ENCODE measurements around the gene PHRF1. TPM values are rescaled to one million over a fixed set of nuclear protein-coding genes. Genes with fewer than 3 reads are reported as not detected.

Gene PHRF1
- total and polyA plus RNA-seq, 2 of the 4 experiments (the other 2 are of a cell fraction), result 10.9 to 17.5 TPM

GRCh38 chr11:535210-535518 is 41.1 kb upstream of the PHRF1 start:
- H2BK20ac ChIP-seq (ENCODE audit: low read depth, low read length), result no peak overlapping the region
- ATAC-seq (ENCODE audit: low read depth) (peak; percentile 16; the same call in 1 of the 2 replicates), DNase-seq (no peak)
- ChIA-PET CTCF (no interaction called here), POLR2A (ENCODE audit: unreplicated experiment) (no interaction called here)
- H2AFZ ChIP-seq (replicated peaks; ENCODE audit: low read length, poor library complexity), result peak overlapping the region; percentile 71
- H2BK120ac ChIP-seq (ENCODE audit: low read depth, low read length), result no peak overlapping the region
- H3K79me1 ChIP-seq (ENCODE audit: low read depth in 1 of 2, low read length in 2 of 2), result peaks cover 3 to 26% of the 10 kb centered on the region in 2 experiments; a peak in 3 of 4 replicates
- H3K4me2 ChIP-seq (ENCODE audit: low read depth, low read length), result no peak overlapping the region
- no peak overlapping the region for H2AK9ac ChIP-seq (replicated peaks; ENCODE audit: low read depth, low read length, poor library complexity)
- H3K23ac ChIP-seq (ENCODE audit: low read depth, low read length), result no peak overlapping the region
- H3K9ac ChIP-seq (ENCODE audit: low read depth, low read length), result no peak overlapping the region; the same call in 1 of the 2 replicates
- intact Hi-C loops (cut with micrococcal nuclease) (no loop called here), in situ Hi-C loops (cut with MboI; ENCODE audit: low sequenced_read_pairs) (no loop called here), dilution Hi-C loops (cut with HindIII; ENCODE audit: low sequenced_read_pairs, unreplicated experiment) (no loop called here)
- no peak overlapping the region for H3K56ac ChIP-seq (ENCODE audit: extremely low read depth, insufficient read depth, low read length)
- H3K36me3 ChIP-seq (ENCODE audit: control insufficient read depth, insufficient read depth, low read length), result peaks cover 21% of the 10 kb centered on the region; the same call in 1 of the 2 replicates
- no TSS peak for BruUV-seq (replicated peaks)
- peak overlapping the region; percentile 95 for H3K4me3 ChIP-seq (ENCODE audit: insufficient read depth, low read depth, low read length)
- no peaks in the 10 kb centered on the region for H3K27me3 ChIP-seq (ENCODE audit: control insufficient read depth, insufficient read depth, low read length)
- no peak overlapping the region for H4K91ac ChIP-seq (ENCODE audit: insufficient read depth, low read depth, low read length)
- H3K14ac ChIP-seq (replicated peaks; ENCODE audit: low read depth, low read length), result no peak overlapping the region
- no peak overlapping the region for H3K18ac ChIP-seq (ENCODE audit: low read depth, low read length)
- no peak overlapping the region for H4K5ac ChIP-seq (ENCODE audit: low read depth, low read length)
- no peaks in the 10 kb centered on the region for H3K9me3 ChIP-seq (ENCODE audit: control insufficient read depth, insufficient read depth, low read length)
- H3K4ac ChIP-seq (ENCODE audit: low read depth, low read length), result no peak overlapping the region
- peaks cover 16% of the 10 kb centered on the region for H3K4me1 ChIP-seq (ENCODE audit: control insufficient read depth, insufficient read depth, low read length)
- no peak overlapping the region for H2BK15ac ChIP-seq (ENCODE audit: low read depth, low read length)
- H4K20me1 ChIP-seq (ENCODE audit: insufficient read depth, low read length), result peaks cover 16% of the 10 kb centered on the region
- peaks cover 3% of the 10 kb centered on the region; the same call in 1 of the 2 replicates for H3K9me1 ChIP-seq (ENCODE audit: insufficient read depth, low read length)
- no peak overlapping the region for H2BK5ac ChIP-seq (ENCODE audit: low read depth, low read length, poor library complexity, severe bottlenecking)
- H3K27ac ChIP-seq (ENCODE audit: insufficient read depth, low read length), result no peak overlapping the region; the same call in 1 of the 2 replicates
- TF ChIP-seq CTCF (conservative IDR thresholded peaks at IDR 0.05; ENCODE audit: low read depth, low read length) (0 out of 2 replicates have a peak, but pooled peaks have one; percentile 8), NFE2L2 (IDR thresholded peaks at IDR 0.05; ENCODE audit: low read depth, low read length) (no peak)
- WGBS, 2 experiments (ENCODE audit: extremely low coverage in 2 of 2, insufficient read length in 1 of 2), result 0% methylated on average over 8 of the region's 56 CpGs; no CpG with 5 or more reads in 1 of the 2 experiments
- no peak overlapping the region for H4K8ac ChIP-seq (ENCODE audit: low read depth in 2 of 2, low read length in 2 of 2)
- H2AK5ac ChIP-seq (ENCODE audit: low read depth, low read length), result no peak overlapping the region

Measured in IMR-90 (cell line).